AG04450 (cell line): ENCODE measurements around the gene PAIP2. TPM values are rescaled to one million over a fixed set of nuclear protein-coding genes. Genes with fewer than 3 reads are reported as not detected.

Experiments
- CTCF ChIA-PET: fragments of 300-600, 350-600 bp; formaldehyde crosslinking; extraction: SDS; loops from one replicate; lab custom pipeline; 2022; ENCODE audit warnings: antibody characterized with exemption, inconsistent platforms; lab: Charles Lee
- POLR2A ChIA-PET: fragments of 350-600 bp; formaldehyde crosslinking; extraction: SDS; loops from one replicate; lab custom pipeline; 2021; ENCODE audit warnings: antibody characterized with exemption, inconsistent platforms; lab: Yijun Ruan, JAX
- DNase-seq: peaks from one replicate; pipeline ENCODE4 v3.0.0-alpha.2; 2011; ENCODE audit warnings: low read depth, low spot score
- H3K27ac ChIP-seq: one replicate; pipeline ENCODE4 v1.5.1; 2012; ENCODE audit warnings: low read depth, low read length, control low read depth
- H3K27me3 ChIP-seq: one replicate; pipeline ENCODE4 v1.6.0; 2012; ENCODE audit warnings: low read length; ENCODE audit not compliant: control insufficient read depth, insufficient read depth
- H3K4me3 ChIP-seq: 2 replicates; pipeline ENCODE4 v1.5.1; 2011; ENCODE audit warnings: mild to moderate bottlenecking, low read depth, low read length, control low read depth
- H3K9me3 ChIP-seq: 2 replicates; pipeline ENCODE4 v1.5.1; 2012; ENCODE audit warnings: low read length; ENCODE audit not compliant: control insufficient read depth, insufficient read depth
- polyA plus RNA-seq: library from polyadenylated mRNA; depleted of rRNA; stranded (reverse); fragments of >200 nt; gene quantifications from 2 replicates; pipeline ENCODE4 v1.2.3, GENCODE V29; 2011
- TF ChIP-seq, protein P1 (sequence below): IDR thresholded peaks from 2 replicates; pipeline ENCODE4 v1.5.1; 2011; ENCODE audit warnings: low read depth, low read length, control low read depth, inconsistent platforms

Gene PAIP2
- polyA plus RNA-seq, 1 experiment: 113 TPM

DNA sequence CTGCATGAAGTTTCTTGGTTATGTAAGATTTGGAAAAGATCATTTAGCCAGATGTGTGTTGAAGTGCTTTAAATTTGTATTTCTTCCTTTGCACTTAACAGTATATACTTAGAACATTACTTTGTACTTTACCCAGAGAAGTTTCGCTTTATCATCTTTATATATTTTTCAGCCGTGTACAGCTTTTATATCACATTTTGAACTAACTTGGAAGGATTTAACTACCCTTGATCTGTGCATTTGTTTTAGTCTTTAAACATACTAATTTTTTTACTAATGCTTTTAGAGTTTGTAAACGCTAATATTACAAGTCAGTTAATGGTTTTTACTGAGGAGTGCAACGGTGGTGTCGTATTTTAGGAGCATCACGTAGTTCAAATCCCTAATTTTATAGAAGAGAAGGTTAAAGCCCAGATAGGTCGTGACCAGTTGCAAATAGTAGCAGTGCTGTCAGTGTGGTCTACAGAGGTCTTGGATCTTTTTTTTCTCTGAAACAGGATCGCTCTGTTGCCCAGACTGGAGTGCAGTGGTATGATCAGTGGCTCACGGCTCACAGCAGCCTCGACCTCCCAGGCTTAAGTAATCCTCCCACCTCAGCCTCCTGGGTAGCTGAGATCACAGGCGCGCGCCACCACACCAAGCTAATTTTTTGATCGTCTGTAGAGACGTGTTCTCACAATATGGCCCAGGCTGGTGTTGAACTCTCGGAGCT is 46.2 kb upstream of the PAIP2 start:
- ChIA-PET CTCF (interaction anchor here (0.5 kb wide), 1 partner anchor 16 kb away, joined by 5 read pairs; no protein-coding TSS in a partner anchor), POLR2A (interaction anchor here (0.6 to 2.8 kb wide), 3 partner anchors 9 to 46 kb away, joined by 3 to 27 read pairs (median 7); partner anchors contain the start of gene PAIP2)
- TF ChIP-seq, protein P1, sequence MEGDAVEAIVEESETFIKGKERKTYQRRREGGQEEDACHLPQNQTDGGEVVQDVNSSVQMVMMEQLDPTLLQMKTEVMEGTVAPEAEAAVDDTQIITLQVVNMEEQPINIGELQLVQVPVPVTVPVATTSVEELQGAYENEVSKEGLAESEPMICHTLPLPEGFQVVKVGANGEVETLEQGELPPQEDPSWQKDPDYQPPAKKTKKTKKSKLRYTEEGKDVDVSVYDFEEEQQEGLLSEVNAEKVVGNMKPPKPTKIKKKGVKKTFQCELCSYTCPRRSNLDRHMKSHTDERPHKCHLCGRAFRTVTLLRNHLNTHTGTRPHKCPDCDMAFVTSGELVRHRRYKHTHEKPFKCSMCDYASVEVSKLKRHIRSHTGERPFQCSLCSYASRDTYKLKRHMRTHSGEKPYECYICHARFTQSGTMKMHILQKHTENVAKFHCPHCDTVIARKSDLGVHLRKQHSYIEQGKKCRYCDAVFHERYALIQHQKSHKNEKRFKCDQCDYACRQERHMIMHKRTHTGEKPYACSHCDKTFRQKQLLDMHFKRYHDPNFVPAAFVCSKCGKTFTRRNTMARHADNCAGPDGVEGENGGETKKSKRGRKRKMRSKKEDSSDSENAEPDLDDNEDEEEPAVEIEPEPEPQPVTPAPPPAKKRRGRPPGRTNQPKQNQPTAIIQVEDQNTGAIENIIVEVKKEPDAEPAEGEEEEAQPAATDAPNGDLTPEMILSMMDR: no peak
- DNase-seq: no peak
- Histone ChIP-seq H3K4me3 (peak overlapping the region; percentile 96), H3K9me3 (peaks cover 2% of the 10 kb centered on the region; the same call in 1 of the 2 replicates), H3K27me3 (no peaks in the 10 kb centered on the region), H3K27ac (no peak overlapping the region)

DNA sequence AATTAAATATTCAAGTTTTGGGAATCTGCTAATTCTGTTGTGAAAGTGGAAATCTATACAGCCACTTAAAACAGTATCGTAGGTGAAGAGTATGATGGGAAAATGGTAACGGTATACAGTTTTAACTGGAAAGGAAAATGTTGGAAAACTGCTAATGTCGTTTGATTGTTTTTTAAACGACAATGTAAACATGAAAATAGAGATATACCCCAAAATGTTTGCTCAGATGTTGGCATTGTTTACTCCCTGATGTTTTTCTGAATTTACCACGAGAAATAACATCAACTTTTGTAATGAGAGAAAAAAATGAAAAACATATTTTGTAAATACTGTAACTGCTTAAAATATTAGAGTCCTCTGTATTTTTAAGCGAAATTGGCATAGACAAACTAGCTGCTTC is 45.5 kb upstream of the PAIP2 start:
- H3K27me3 ChIP-seq: no peaks in the 10 kb centered on the region
- ChIA-PET CTCF (no interaction called here), POLR2A (interaction anchor here (2.6 kb wide), 1 partner anchor 45 kb away, joined by 7 read pairs; the partner anchor contains the start of gene PAIP2)
- H3K27ac ChIP-seq: no peak overlapping the region
- TF ChIP-seq, protein P1: no peak
- peaks cover 2% of the 10 kb centered on the region; the same call in 1 of the 2 replicates for H3K9me3 ChIP-seq
- DNase-seq: no peak
- H3K4me3 ChIP-seq: peak overlapping the region; percentile 96

DNA sequence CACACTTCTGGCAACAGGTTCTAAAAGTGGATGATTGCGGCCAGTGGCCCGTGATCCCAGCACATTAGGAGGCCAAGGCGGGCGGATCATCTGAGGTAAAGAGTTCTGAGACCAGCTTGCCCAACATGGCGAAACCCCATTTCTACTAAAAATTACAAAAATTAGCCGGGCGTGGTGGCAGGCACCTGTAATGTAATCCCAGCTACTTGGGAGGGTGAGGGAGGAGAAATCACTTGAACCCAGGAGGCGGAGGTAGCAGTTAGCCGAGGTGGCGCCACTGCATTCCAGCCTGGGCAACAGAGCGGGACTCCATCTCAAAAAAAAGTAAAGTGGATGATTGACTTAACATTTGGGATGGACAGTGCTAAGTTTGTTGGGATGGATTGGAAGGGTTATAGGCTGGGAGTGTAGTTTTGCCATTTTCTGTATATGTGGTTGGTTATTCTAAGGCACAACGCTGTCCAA is 44.8 kb upstream of the PAIP2 start:
- no peak overlapping the region for H3K4me3 ChIP-seq
- CTCF ChIA-PET: no interaction called here
- TF ChIP-seq, protein P1: no peak
- DNase-seq: no peak
- POLR2A ChIA-PET: interaction anchor here (0.6 to 2.6 kb wide), 3 partner anchors 23 to 45 kb away, joined by 3 to 7 read pairs (median 5); partner anchors contain the start of gene PAIP2
- H3K27me3 ChIP-seq: no peaks in the 10 kb centered on the region
- H3K9me3 ChIP-seq: peaks cover 2% of the 10 kb centered on the region; the same call in 1 of the 2 replicates
- H3K27ac ChIP-seq: no peak overlapping the region

DNA sequence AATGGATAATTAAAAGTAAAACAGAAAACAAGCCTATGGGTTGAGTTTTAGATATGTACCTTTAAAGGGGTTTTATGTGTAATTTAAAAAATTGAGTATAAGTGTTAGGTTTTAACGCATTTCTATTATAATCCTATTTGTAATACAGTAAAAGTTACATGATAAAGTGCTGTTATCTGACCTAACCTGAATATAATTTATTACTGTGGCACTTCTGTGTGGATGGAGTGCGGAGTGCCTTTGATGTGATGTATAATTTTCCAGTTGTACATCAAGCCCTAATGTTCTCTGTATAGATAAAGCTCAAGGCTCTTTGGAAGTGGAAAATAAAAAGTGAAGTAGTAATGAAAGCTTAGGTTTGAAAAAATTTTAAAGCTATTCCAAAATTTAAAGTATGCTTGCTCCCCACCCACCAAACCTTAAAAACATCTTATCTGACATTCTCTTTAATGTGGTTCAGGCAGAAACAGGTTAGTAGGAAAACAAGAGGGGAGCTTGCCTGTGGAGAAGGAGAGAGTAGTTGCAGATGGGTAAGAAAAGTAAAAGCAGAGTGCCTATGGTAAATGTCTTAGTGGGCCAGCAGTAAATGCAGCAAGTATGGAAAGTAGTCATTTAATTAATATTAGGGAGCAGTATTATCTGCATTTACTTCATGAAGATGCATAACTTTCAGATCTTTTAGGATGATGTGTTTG is 44.1 kb upstream of the PAIP2 start:
- peaks cover 2% of the 10 kb centered on the region; the same call in 1 of the 2 replicates for H3K9me3 ChIP-seq
- CTCF ChIA-PET: no interaction called here
- POLR2A ChIA-PET: interaction anchor here (0.5 to 2.6 kb wide), 4 partner anchors 24 to 295 kb away, joined by 3 to 7 read pairs (median 4); partner anchors contain the start of gene PAIP2
- no peaks in the 10 kb centered on the region for H3K27me3 ChIP-seq
- DNase-seq: no peak
- H3K4me3 ChIP-seq: no peak overlapping the region
- no peak overlapping the region for H3K27ac ChIP-seq
- TF ChIP-seq, protein P1: no peak
